WTC11 (cell line): Measurements from ENCODE around the gene AGBL4. TPM values are rescaled to one million over a fixed set of nuclear protein-coding genes. Genes with fewer than 3 reads are reported as not detected.

Experiments
- ATAC-seq: fragments of 200-7000 bp; cut with Tn5 transposase; 2 replicates; pipeline ENCODE4 v1.10.0; 2021; ENCODE audit warnings: mild to moderate bottlenecking, moderate library complexity
- CTCF ChIA-PET: fragments of 300-600 bp; sonication (Branson Sonifier 250); formaldehyde crosslinking; loops from one replicate; lab custom pipeline; 2021; ENCODE audit warnings: antibody characterized with exemption; lab: Charles Lee
- POLR2A ChIA-PET: fragments of 350-600 bp; sonication (Branson Sonifier 250); formaldehyde crosslinking; loops from one replicate; lab custom pipeline; 2021; ENCODE audit warnings: antibody characterized with exemption; lab: Charles Lee
- DNase-seq: peaks from one replicate; pipeline ENCODE4 v3.0.0; 2021; ENCODE audit warnings: low spot score
- H3K27ac Mint-ChIP-seq: 2 replicates; pipeline ENCODE4 v1.8.0; 2021; ENCODE audit warnings: mixed read lengths
- H3K27me3 Mint-ChIP-seq: 2 replicates; pipeline ENCODE4 v1.8.0; 2021; ENCODE audit warnings: low read depth, mild to moderate bottlenecking, moderate library complexity, mixed read lengths
- H3K36me3 Mint-ChIP-seq: 2 replicates; pipeline ENCODE4 v1.8.0; 2021; ENCODE audit warnings: mixed read lengths
- H3K4me1 Mint-ChIP-seq: 2 replicates; pipeline ENCODE4 v1.8.0; 2022; ENCODE audit warnings: mixed read lengths
- H3K4me3 Mint-ChIP-seq: 2 replicates; pipeline ENCODE4 v1.8.0; 2021; ENCODE audit warnings: mild to moderate bottlenecking, moderate library complexity, mixed read lengths
- H3K9me3 Mint-ChIP-seq: 2 replicates; pipeline ENCODE4 v1.8.0; 2021; ENCODE audit warnings: mixed read lengths
- FOXP1 ChIP-seq: sonication (generic); formaldehyde crosslinking; IDR thresholded peaks from 2 replicates; pipeline ENCODE4 v1.8.0; 2022; ENCODE audit warnings: missing genetic modification reagents, mild to moderate bottlenecking, moderate library complexity, borderline replicate concordance
- NR3C1 ChIP-seq: sonication (generic); formaldehyde crosslinking; conservative IDR thresholded peaks from 2 replicates; pipeline ENCODE4 v1.8.1; 2023; ENCODE audit warnings: low read depth, mild to moderate bottlenecking, missing genetic modification reagents
- RELA ChIP-seq: sonication (generic); formaldehyde crosslinking; IDR thresholded peaks from 2 replicates; pipeline ENCODE4 v1.8.1; 2022; ENCODE audit warnings: missing genetic modification reagents, mild to moderate bottlenecking, borderline replicate concordance
- TP53 ChIP-seq: sonication (generic); formaldehyde crosslinking; IDR thresholded peaks from 2 replicates; pipeline ENCODE4 v1.8.1; 2023; ENCODE audit warnings: mild to moderate bottlenecking, missing genetic modification reagents
- ZNF317 ChIP-seq: sonication (generic); formaldehyde crosslinking; IDR thresholded peaks from 2 replicates; pipeline ENCODE4 v1.8.1; 2023; ENCODE audit warnings: low read depth, mild to moderate bottlenecking, moderate library complexity, missing genetic modification reagents, borderline replicate concordance
- total RNA-seq: library from RNA; stranded (reverse); gene quantifications from 3 replicates; pipeline ENCODE4 v1.2.3, GENCODE V29; 2021
- TF ChIP-seq, protein P1 (sequence below): sonication (generic); formaldehyde crosslinking; IDR thresholded peaks from 2 replicates; pipeline ENCODE4 v1.8.0; 2022; ENCODE audit warnings: missing genetic modification reagents
- TF ChIP-seq, protein P2 (sequence below): fragments of 250-450 bp; sonication (Bioruptor Pico); IDR thresholded peaks from 2 replicates; pipeline ENCODE4 v1.9.0; 2021; ENCODE audit warnings: moderate library complexity, mild to moderate bottlenecking, inconsistent platforms, borderline replicate concordance
- TF ChIP-seq, protein P3 (sequence below): fragments of 200-600 bp; IDR thresholded peaks from 2 replicates; pipeline ENCODE4 v1.8.0; 2022; ENCODE audit warnings: antibody characterized with exemption
- TF ChIP-seq, protein P4 (sequence below): sonication (generic); formaldehyde crosslinking; IDR thresholded peaks from 2 replicates; pipeline ENCODE4 v1.8.1; 2023; ENCODE audit warnings: mild to moderate bottlenecking, missing genetic modification reagents, borderline replicate concordance
- TF ChIP-seq, protein P5 (sequence below): fragments of 250-450 bp; sonication (Bioruptor Pico); IDR thresholded peaks from 2 replicates; pipeline ENCODE4 v2.1.2; 2022; ENCODE audit warnings: mild to moderate bottlenecking, moderate library complexity
- TF ChIP-seq, protein P6 (sequence below): sonication (generic); formaldehyde crosslinking; IDR thresholded peaks from 2 replicates; pipeline ENCODE4 v1.8.1; 2023; ENCODE audit warnings: mild to moderate bottlenecking, missing genetic modification reagents, moderate library complexity
- TF ChIP-seq, protein P7 (sequence below): sonication (generic); formaldehyde crosslinking; IDR thresholded peaks from 2 replicates; pipeline ENCODE4 v1.8.1; 2023; ENCODE audit warnings: mild to moderate bottlenecking, moderate library complexity, missing genetic modification reagents
- TF ChIP-seq, protein P8 (sequence below): sonication (generic); formaldehyde crosslinking; IDR thresholded peaks from 2 replicates; pipeline ENCODE4 v1.8.0; 2022; ENCODE audit warnings: mild to moderate bottlenecking, missing genetic modification reagents

AGBL4 gene
- total RNA-seq, 1 experiment from 2014 or later, result 0.87 TPM

DNA sequence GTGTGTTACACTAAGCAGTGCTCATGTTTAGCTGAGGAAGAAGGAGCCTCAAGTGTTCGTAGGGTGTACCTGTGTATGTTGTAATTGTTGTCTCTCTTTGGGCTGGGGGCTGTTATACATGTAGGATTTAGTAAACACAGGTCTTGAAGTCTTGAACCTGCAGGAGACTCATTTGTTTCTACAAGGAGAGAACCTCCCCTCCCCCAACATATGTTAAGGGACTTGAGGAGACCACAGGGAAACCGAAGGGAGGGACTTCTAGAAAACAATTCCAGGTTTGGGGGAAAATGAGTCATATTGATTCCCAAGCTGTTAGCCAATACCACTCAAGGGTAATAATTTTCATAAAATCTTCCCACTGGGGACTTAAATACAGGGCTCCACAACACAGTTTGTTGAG is 25.0 kb upstream of the AGBL4 start (continued):
- TF ChIP-seq, protein P1, sequence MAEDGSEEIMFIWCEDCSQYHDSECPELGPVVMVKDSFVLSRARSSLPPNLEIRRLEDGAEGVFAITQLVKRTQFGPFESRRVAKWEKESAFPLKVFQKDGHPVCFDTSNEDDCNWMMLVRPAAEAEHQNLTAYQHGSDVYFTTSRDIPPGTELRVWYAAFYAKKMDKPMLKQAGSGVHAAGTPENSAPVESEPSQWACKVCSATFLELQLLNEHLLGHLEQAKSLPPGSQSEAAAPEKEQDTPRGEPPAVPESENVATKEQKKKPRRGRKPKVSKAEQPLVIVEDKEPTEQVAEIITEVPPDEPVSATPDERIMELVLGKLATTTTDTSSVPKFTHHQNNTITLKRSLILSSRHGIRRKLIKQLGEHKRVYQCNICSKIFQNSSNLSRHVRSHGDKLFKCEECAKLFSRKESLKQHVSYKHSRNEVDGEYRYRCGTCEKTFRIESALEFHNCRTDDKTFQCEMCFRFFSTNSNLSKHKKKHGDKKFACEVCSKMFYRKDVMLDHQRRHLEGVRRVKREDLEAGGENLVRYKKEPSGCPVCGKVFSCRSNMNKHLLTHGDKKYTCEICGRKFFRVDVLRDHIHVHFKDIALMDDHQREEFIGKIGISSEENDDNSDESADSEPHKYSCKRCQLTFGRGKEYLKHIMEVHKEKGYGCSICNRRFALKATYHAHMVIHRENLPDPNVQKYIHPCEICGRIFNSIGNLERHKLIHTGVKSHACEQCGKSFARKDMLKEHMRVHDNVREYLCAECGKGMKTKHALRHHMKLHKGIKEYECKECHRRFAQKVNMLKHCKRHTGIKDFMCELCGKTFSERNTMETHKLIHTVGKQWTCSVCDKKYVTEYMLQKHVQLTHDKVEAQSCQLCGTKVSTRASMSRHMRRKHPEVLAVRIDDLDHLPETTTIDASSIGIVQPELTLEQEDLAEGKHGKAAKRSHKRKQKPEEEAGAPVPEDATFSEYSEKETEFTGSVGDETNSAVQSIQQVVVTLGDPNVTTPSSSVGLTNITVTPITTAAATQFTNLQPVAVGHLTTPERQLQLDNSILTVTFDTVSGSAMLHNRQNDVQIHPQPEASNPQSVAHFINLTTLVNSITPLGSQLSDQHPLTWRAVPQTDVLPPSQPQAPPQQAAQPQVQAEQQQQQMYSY (CRISPR knock-in tag), result no peak
- no peak for TF ChIP-seq NR3C1 (CRISPR knock-in tag)

DNA sequence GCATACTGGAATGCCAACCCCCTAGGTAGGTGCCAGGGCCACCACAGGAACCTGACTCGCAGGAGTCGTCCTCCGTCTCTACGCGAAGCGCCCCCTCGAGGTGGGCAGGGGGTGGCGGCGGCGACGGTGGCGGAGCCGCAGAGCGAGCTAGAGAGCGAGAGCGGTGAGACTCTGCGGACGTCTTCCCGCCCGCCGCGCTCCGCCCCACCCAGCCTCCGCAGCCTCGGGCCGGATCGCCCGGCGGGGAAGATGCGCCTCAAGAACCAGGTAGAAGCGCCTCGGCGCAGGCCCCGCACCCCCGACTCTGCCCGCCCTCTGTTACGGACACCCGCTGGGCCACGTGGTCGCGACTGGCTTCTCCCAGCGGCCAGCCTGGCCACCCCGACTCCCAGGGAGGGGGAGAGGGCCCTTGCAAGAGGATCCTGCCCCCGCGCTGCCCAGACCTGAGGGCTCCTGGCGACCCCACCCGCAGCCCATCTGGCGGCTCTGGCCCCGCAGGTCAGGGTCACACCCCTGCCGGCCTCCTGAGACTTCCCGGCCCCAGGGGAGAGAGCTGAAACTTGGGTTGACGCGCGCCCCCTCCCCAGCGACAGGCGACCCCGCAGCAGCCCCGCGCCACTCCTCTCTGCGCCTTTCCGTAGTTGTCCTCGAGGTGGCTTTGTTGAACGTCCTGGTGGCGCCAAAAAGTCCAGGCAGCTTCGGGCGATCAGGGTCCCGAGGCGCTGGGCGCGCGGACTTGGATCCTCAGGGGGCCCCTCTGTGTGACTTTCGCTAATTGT is 24.4 kb upstream of the AGBL4 start:
- ATAC-seq, result peak; percentile 94
- peak; percentile 91 for DNase-seq
- no peak overlapping the region for H3K27ac Mint-ChIP-seq
- no peaks in the 10 kb centered on the region for H3K36me3 Mint-ChIP-seq
- POLR2A ChIA-PET, result interaction anchor here (1.7 kb wide), 1 partner anchor 33 kb away, joined by 3 read pairs; no protein-coding TSS in a partner anchor
- CTCF ChIA-PET, result interaction anchor here (0.6 to 2.7 kb wide), 34 partner anchors 9 to 612 kb away, joined by 3 to 44 read pairs (median 3); partner anchors contain the start of genes AGBL4 and ELAVL4
- H3K4me1 Mint-ChIP-seq, result peaks cover 16% of the 10 kb centered on the region
- H3K27me3 Mint-ChIP-seq, result peaks cover 44% of the 10 kb centered on the region
- H3K9me3 Mint-ChIP-seq, result no peaks in the 10 kb centered on the region
- H3K4me3 Mint-ChIP-seq, result peak overlapping the region; percentile 63
- TF ChIP-seq, protein P2, sequence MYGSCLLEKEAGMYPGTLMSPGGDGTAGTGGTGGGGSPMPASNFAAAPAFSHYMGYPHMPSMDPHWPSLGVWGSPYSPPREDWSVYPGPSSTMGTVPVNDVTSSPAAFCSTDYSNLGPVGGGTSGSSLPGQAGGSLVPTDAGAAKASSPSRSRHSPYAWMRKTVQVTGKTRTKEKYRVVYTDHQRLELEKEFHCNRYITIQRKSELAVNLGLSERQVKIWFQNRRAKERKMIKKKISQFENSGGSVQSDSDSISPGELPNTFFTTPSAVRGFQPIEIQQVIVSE (CRISPR knock-in tag), result no peak
- TF ChIP-seq RELA (CRISPR knock-in tag), result no peak
- TF ChIP-seq, protein P3, sequence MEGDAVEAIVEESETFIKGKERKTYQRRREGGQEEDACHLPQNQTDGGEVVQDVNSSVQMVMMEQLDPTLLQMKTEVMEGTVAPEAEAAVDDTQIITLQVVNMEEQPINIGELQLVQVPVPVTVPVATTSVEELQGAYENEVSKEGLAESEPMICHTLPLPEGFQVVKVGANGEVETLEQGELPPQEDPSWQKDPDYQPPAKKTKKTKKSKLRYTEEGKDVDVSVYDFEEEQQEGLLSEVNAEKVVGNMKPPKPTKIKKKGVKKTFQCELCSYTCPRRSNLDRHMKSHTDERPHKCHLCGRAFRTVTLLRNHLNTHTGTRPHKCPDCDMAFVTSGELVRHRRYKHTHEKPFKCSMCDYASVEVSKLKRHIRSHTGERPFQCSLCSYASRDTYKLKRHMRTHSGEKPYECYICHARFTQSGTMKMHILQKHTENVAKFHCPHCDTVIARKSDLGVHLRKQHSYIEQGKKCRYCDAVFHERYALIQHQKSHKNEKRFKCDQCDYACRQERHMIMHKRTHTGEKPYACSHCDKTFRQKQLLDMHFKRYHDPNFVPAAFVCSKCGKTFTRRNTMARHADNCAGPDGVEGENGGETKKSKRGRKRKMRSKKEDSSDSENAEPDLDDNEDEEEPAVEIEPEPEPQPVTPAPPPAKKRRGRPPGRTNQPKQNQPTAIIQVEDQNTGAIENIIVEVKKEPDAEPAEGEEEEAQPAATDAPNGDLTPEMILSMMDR, result peak; percentile 68
- no peak for TF ChIP-seq ZNF317 (CRISPR knock-in tag)
- TF ChIP-seq TP53 (CRISPR knock-in tag), result peak; percentile 39; the same call in 1 of the 2 replicates
- TF ChIP-seq, protein P4, sequence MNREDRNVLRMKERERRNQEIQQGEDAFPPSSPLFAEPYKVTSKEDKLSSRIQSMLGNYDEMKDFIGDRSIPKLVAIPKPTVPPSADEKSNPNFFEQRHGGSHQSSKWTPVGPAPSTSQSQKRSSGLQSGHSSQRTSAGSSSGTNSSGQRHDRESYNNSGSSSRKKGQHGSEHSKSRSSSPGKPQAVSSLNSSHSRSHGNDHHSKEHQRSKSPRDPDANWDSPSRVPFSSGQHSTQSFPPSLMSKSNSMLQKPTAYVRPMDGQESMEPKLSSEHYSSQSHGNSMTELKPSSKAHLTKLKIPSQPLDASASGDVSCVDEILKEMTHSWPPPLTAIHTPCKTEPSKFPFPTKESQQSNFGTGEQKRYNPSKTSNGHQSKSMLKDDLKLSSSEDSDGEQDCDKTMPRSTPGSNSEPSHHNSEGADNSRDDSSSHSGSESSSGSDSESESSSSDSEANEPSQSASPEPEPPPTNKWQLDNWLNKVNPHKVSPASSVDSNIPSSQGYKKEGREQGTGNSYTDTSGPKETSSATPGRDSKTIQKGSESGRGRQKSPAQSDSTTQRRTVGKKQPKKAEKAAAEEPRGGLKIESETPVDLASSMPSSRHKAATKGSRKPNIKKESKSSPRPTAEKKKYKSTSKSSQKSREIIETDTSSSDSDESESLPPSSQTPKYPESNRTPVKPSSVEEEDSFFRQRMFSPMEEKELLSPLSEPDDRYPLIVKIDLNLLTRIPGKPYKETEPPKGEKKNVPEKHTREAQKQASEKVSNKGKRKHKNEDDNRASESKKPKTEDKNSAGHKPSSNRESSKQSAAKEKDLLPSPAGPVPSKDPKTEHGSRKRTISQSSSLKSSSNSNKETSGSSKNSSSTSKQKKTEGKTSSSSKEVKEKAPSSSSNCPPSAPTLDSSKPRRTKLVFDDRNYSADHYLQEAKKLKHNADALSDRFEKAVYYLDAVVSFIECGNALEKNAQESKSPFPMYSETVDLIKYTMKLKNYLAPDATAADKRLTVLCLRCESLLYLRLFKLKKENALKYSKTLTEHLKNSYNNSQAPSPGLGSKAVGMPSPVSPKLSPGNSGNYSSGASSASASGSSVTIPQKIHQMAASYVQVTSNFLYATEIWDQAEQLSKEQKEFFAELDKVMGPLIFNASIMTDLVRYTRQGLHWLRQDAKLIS, result no peak
- peak; percentile 57 for TF ChIP-seq FOXP1 (CRISPR knock-in tag)
- TF ChIP-seq, protein P5, sequence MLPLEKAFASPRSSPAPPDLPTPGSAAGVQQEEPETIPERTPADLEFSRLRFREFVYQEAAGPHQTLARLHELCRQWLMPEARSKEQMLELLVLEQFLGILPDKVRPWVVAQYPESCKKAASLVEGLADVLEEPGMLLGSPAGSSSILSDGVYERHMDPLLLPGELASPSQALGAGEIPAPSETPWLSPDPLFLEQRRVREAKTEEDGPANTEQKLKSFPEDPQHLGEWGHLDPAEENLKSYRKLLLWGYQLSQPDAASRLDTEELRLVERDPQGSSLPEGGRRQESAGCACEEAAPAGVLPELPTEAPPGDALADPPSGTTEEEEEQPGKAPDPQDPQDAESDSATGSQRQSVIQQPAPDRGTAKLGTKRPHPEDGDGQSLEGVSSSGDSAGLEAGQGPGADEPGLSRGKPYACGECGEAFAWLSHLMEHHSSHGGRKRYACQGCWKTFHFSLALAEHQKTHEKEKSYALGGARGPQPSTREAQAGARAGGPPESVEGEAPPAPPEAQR (CRISPR knock-in tag), result no peak
- TF ChIP-seq, protein P6, sequence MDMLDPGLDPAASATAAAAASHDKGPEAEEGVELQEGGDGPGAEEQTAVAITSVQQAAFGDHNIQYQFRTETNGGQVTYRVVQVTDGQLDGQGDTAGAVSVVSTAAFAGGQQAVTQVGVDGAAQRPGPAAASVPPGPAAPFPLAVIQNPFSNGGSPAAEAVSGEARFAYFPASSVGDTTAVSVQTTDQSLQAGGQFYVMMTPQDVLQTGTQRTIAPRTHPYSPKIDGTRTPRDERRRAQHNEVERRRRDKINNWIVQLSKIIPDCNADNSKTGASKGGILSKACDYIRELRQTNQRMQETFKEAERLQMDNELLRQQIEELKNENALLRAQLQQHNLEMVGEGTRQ (CRISPR knock-in tag), result peak; percentile 70
- TF ChIP-seq, protein P7, sequence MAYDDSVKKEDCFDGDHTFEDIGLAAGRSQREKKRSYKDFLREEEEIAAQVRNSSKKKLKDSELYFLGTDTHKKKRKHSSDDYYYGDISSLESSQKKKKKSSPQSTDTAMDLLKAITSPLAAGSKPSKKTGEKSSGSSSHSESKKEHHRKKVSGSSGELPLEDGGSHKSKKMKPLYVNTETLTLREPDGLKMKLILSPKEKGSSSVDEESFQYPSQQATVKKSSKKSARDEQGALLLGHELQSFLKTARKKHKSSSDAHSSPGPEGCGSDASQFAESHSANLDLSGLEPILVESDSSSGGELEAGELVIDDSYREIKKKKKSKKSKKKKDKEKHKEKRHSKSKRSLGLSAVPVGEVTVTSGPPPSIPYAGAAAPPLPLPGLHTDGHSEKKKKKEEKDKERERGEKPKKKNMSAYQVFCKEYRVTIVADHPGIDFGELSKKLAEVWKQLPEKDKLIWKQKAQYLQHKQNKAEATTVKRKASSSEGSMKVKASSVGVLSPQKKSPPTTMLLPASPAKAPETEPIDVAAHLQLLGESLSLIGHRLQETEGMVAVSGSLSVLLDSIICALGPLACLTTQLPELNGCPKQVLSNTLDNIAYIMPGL (CRISPR knock-in tag), result peak; percentile 91
- TF ChIP-seq, protein P8, sequence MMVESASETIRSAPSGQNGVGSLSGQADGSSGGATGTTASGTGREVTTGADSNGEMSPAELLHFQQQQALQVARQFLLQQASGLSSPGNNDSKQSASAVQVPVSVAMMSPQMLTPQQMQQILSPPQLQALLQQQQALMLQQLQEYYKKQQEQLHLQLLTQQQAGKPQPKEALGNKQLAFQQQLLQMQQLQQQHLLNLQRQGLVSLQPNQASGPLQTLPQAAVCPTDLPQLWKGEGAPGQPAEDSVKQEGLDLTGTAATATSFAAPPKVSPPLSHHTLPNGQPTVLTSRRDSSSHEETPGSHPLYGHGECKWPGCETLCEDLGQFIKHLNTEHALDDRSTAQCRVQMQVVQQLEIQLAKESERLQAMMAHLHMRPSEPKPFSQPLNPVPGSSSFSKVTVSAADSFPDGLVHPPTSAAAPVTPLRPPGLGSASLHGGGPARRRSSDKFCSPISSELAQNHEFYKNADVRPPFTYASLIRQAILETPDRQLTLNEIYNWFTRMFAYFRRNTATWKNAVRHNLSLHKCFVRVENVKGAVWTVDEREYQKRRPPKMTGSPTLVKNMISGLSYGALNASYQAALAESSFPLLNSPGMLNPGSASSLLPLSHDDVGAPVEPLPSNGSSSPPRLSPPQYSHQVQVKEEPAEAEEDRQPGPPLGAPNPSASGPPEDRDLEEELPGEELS (CRISPR knock-in tag), result peak; percentile 54; the same call in 1 of the 2 replicates
